K562 (cell line): ENCODE results near the gene CLDN25. TPM values are rescaled to one million over a fixed set of nuclear protein-coding genes. Genes with fewer than 3 reads are reported as not detected.

ENCODE experiments used
- ATAC-seq: fragments of 200-7000 bp; cut with Tn5 transposase; 3 replicates; pipeline ENCODE4 v1.9.1; 2020; ENCODE audit warnings: moderate library complexity
- BruUV-seq: library from RNA; stranded (reverse); fragments of 400-500 nt; replicated peaks from 2 replicates; lab custom pipeline; 2021; lab: Mats Ljungman, UMichigan
- CTCF ChIA-PET: fragments of 300-600 bp; formaldehyde crosslinking; extraction: SDS; loops from one replicate; lab custom pipeline; 2021; ENCODE audit warnings: low intra/inter-chr PET ratio; lab: Yijun Ruan, JAX
- POLR2A ChIA-PET: fragments of 300-600, 350-650 bp; sonication (Branson Sonifier 250); formaldehyde crosslinking; extraction: SDS; loops from one replicate; lab custom pipeline; 2021; ENCODE audit warnings: antibody characterized with exemption, inconsistent platforms; lab: Yijun Ruan, JAX
- DNase-seq, 4 experiments: peaks; one replicate each; pipeline versions ENCODE4 v3.0.0 to v3.0.0-alpha.2; 2011 to 2018; ENCODE audit warnings: low spot score in 3 of 4, mixed read lengths in 3 of 4; ENCODE audit errors: extremely low read depth in 1 of 4
- FAIRE-seq: peaks from 2 replicates; lab custom pipeline; 2011; peaks lifted over from hg19 to GRCh38; lab: Jason Lieb, UNC
- H2AFZ ChIP-seq: 2 replicates; pipeline ENCODE4 v1.6.0; 2011; ENCODE audit warnings: low read depth, low read length, control low read depth, inconsistent platforms
- H3K27ac ChIP-seq: fragments of 200-600 bp; 3 replicates; pipeline ENCODE4 v1.8.0; 2011; ENCODE audit warnings: low read depth, mild to moderate bottlenecking, control low read depth, inconsistent platforms, low read length, moderate library complexity, mixed read lengths; ENCODE audit errors: extremely low read depth
- H3K27me3 ChIP-seq, 2 experiments: fragments of 300-600 bp in 1 of 2; 2 replicates in 1 of 2; 3 replicates in 1 of 2; pipeline versions ENCODE4 v1.6.0 to v1.8.0; 2011; ENCODE audit warnings: inconsistent platforms in 2 of 2, low read length in 2 of 2, mild to moderate bottlenecking in 1 of 2, mixed read lengths in 1 of 2, moderate library complexity in 1 of 2; ENCODE audit not compliant: control insufficient read depth in 2 of 2, insufficient read depth in 2 of 2
- H3K36me3 ChIP-seq: fragments of 300-600 bp; 3 replicates; pipeline ENCODE4 v1.8.0; 2011; ENCODE audit warnings: mild to moderate bottlenecking, low read length, inconsistent platforms; ENCODE audit not compliant: control insufficient read depth, insufficient read depth
- H3K4me1 ChIP-seq, 2 experiments: fragments of 200-600 bp in 1 of 2; replicated peaks in 1 of 2; 2 replicates in 1 of 2; 3 replicates in 1 of 2; pipeline versions ENCODE4 v1.5.1 to v1.8.0; 2011; ENCODE audit warnings: inconsistent platforms in 2 of 2, low read length in 2 of 2, mild to moderate bottlenecking in 1 of 2, mixed read lengths in 1 of 2, moderate library complexity in 1 of 2; ENCODE audit not compliant: control insufficient read depth in 2 of 2, insufficient read depth in 2 of 2
- H3K4me2 ChIP-seq: 2 replicates; pipeline ENCODE4 v1.6.1; 2011; ENCODE audit warnings: low read length, control low read depth, inconsistent platforms, mixed read lengths; ENCODE audit not compliant: insufficient read depth
- H3K4me3 ChIP-seq: fragments of 200-600 bp; sonication (generic), shearing (Covaris generic); 2 replicates; pipeline ENCODE4 v1.5.1; 2016; ENCODE audit warnings: control low read depth, inconsistent platforms
- H3K79me2 ChIP-seq: fragments of 200-600 bp; 3 replicates; pipeline ENCODE4 v1.8.0; 2011; ENCODE audit warnings: low read length, inconsistent platforms; ENCODE audit not compliant: control insufficient read depth, insufficient read depth
- H3K9ac ChIP-seq, 2 experiments: 2 replicates each; pipeline versions ENCODE4 v1.6.0 to v1.6.1; 2011; ENCODE audit warnings: low read depth in 2 of 2, low read length in 2 of 2, control low read depth in 1 of 2, inconsistent platforms in 1 of 2, mild to moderate bottlenecking in 1 of 2, mixed read lengths in 1 of 2; ENCODE audit not compliant: insufficient read depth in 1 of 2
- H3K9me1 ChIP-seq: one replicate; pipeline ENCODE4 v1.6.0; 2011; ENCODE audit warnings: inconsistent platforms, mild to moderate bottlenecking, low read length, moderate library complexity; ENCODE audit not compliant: control insufficient read depth, insufficient read depth
- H3K9me3 ChIP-seq: replicated peaks from 2 replicates; pipeline ENCODE4 v1.5.1; 2011; ENCODE audit warnings: low read depth, low read length, inconsistent platforms; ENCODE audit not compliant: control insufficient read depth, insufficient read depth
- H4K20me1 ChIP-seq: replicated peaks from 2 replicates; pipeline ENCODE4 v1.6.1; 2011; ENCODE audit warnings: low read length, inconsistent platforms, mixed read lengths; ENCODE audit not compliant: control insufficient read depth, insufficient read depth
- EGR1 ChIP-seq: fragments of 450-650 bp; conservative IDR thresholded peaks from 2 replicates; pipeline ENCODE4 v1.6.1; 2017; ENCODE audit warnings: mild to moderate bottlenecking
- FOXP1 ChIP-seq: sonication (generic); formaldehyde crosslinking; IDR thresholded peaks from 2 replicates; pipeline ENCODE4 v1.8.0; 2022; ENCODE audit warnings: mild to moderate bottlenecking, missing genetic modification reagents
- GTF3C2 ChIP-seq: IDR thresholded peaks from 3 replicates; pipeline ENCODE4 v1.6.1; 2011; ENCODE audit warnings: borderline replicate concordance, mild to moderate bottlenecking, moderate library complexity; ENCODE audit not compliant: insufficient read length; ENCODE audit errors: extremely low read depth
- HDAC6 ChIP-seq: IDR thresholded peaks from 2 replicates; pipeline ENCODE4 v1.6.1; 2012; ENCODE audit warnings: low read depth, mild to moderate bottlenecking, control low read depth, inconsistent platforms, low read length, moderate library complexity
- KHSRP ChIP-seq: fragments of 450-650 bp; IDR thresholded peaks from 2 replicates; pipeline ENCODE4 v1.6.1; 2017
- MECOM ChIP-seq: fragments of 250-450 bp; sonication (Bioruptor Pico); IDR thresholded peaks from 2 replicates; pipeline ENCODE4 v1.8.0; 2022; ENCODE audit warnings: inconsistent platforms
- PHB ChIP-seq: fragments of 250-450 bp; sonication (Bioruptor Pico); IDR thresholded peaks from 2 replicates; pipeline ENCODE4 v1.5.0; 2021
- PPARD ChIP-seq: fragments of 250-450 bp; sonication (Bioruptor Pico); IDR thresholded peaks from 2 replicates; pipeline ENCODE4 v1.8.0; 2022; ENCODE audit warnings: inconsistent platforms, mild to moderate bottlenecking, moderate library complexity
- PYGO2 ChIP-seq: fragments of 450-650 bp; IDR thresholded peaks from 2 replicates; pipeline ENCODE4 v1.6.1; 2016; ENCODE audit warnings: mild to moderate bottlenecking, missing genetic modification characterization, moderate library complexity, missing compliant biosample characterization
- SRF ChIP-seq, 2 experiments: fragments of 250-450, 450-650 bp in 1 of 2; sonication (Bioruptor Pico) in 1 of 2; sonication (generic) in 1 of 2; formaldehyde crosslinking; IDR thresholded peaks; 2 replicates each; pipeline versions ENCODE4 v1.5.0 to v1.5.1; 2020 to 2022; ENCODE audit warnings: mild to moderate bottlenecking in 1 of 2, missing genetic modification reagents in 1 of 2
- TAF7 ChIP-seq: fragments of 450-650 bp; IDR thresholded peaks from 2 replicates; pipeline ENCODE4 v1.6.1; 2016; ENCODE audit warnings: missing genetic modification characterization, missing compliant biosample characterization
- TCF3 ChIP-seq: sonication (generic); formaldehyde crosslinking; IDR thresholded peaks from 2 replicates; pipeline ENCODE4 v1.4.0; 2020; ENCODE audit warnings: mild to moderate bottlenecking, missing genetic modification reagents
- ZNF780A ChIP-seq: fragments of 250-450 bp; sonication (Bioruptor Pico); IDR thresholded peaks from 2 replicates; pipeline ENCODE4 v1.5.0; 2021; ENCODE audit warnings: mild to moderate bottlenecking
- WGBS: fragments of 100-300 bp; shearing (Covaris generic); methylation state at CpG from one replicate; pipeline ENCODE4 v1.1.6; 2016; ENCODE audit warnings: low coverage, mixed read lengths; ENCODE audit not compliant: insufficient coverage; ENCODE audit errors: missing lambda C conversion rate; 5-methylcytosine and 5-hydroxymethylcytosine counted together
- in situ Hi-C: fragments of 300-500 bp; cut with MboI; formaldehyde crosslinking; loops from 4 replicates; pipeline ENCODE4 v1.15.0; 2018; ENCODE audit warnings: inconsistent platforms, mixed read lengths
- intact Hi-C: fragments of 100-400 bp; cut with micrococcal nuclease; formaldehyde crosslinking; loops from 2 replicates; pipeline ENCODE4 v1.14.2; 2022
- polyA plus RNA-seq, 8 experiments: library from polyadenylated mRNA; depleted of rRNA in 4 of 8; stranded (reverse) in 5 of 8; unstranded in 3 of 8; fragments of >200 nt; fragmentation: Nextera tagmentation in 2 of 8; fragmentation: Illumina TruSeq in 1 of 8; extraction: Ambion mirVana in 2 of 8; extraction: Trizol in 1 of 8; gene quantifications; 2 replicates each; pipeline versions ENCODE4 v1.2.1 to v1.2.3, GENCODE V29; 2011 to 2014; ENCODE audit warnings: inconsistent platforms in 1 of 8, missing spikeins in 1 of 8
- total RNA-seq, 7 experiments: library from RNA; depleted of rRNA in 6 of 7; stranded (reverse); fragments of >200 nt in 6 of 7; fragmentation: Illumina TruSeq in 2 of 7; extraction: Trizol in 2 of 7; gene quantifications; 2 replicates each; pipeline versions ENCODE4 v1.2.1 to v1.2.3, GENCODE V29; 2011 to 2021; ENCODE audit warnings: low replicate concordance in 1 of 7

CLDN25 gene
- total and polyA plus RNA-seq, 9 of the 15 experiments (the other 6 are each of a cell fraction or from before 2014, with no cell fraction given), result not detected

DNA sequence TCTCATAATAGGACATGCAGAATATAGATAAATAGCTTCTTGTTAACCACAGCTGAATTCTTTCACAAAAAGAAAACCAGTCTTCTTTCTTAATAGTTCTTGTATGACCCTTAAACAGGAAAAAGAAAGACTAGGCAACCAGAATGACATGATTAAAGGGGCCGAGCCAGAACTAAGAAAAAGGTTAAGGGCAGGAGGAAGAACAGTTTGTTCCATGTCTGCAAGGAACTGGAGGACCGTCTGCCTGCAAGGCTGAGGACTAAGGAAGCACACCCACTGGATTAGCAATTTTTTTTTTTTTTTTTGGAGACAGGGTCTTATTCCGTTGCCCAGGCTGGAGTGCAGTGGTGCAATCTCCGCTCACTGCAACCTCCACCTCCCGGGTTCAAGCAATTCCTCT is 47.5 kb upstream of the CLDN25 start:
- H3K9me3 ChIP-seq, result no peaks in the 10 kb centered on the region
- ChIA-PET POLR2A (interaction anchor here (0.6 kb wide), 1 partner anchor 12 kb away, joined by 4 read pairs; no protein-coding TSS in a partner anchor), CTCF (no interaction called here)
- DNase-seq (no peak), ATAC-seq (no peak), FAIRE-seq (no peak)
- no peak overlapping the region for H3K4me2 ChIP-seq
- WGBS, result 77% methylated on average over 4 of the region's 5 CpGs
- no peak overlapping the region for H2AFZ ChIP-seq
- H3K4me3 ChIP-seq, result no peak overlapping the region
- no peak overlapping the region for H3K9ac ChIP-seq
- H3K9me1 ChIP-seq, result no peaks in the 10 kb centered on the region
- H4K20me1 ChIP-seq, result no peaks in the 10 kb centered on the region
- peaks cover 37% of the 10 kb centered on the region for H3K36me3 ChIP-seq
- H3K4me1 ChIP-seq, result peaks cover 7 to 12% of the 10 kb centered on the region in 2 experiments; a peak in 4 of 5 replicates
- TF ChIP-seq ZNF780A (CRISPR knock-in tag), result no peak
- TF ChIP-seq HDAC6, result no peak
- TF ChIP-seq PYGO2 (tag), result no peak
- no peak for TF ChIP-seq PHB (CRISPR knock-in tag)
- no peak for TF ChIP-seq TAF7 (tag)
- H3K27ac ChIP-seq, result no peak overlapping the region
- intact Hi-C loops, result loop anchor here (5.0 kb wide), 1 partner anchor 200 kb away; no protein-coding TSS in a partner anchor
- H3K79me2 ChIP-seq, result no peaks in the 10 kb centered on the region
- H3K27me3 ChIP-seq, result no peaks in the 10 kb centered on the region
- no TSS peak for BruUV-seq
- in situ Hi-C loops, result loop anchor here (5.0 kb wide), 1 partner anchor 425 kb away; no protein-coding TSS in a partner anchor

GRCh38 chr11:113736323-113736722 is 43.3 kb upstream of the CLDN25 start:
- no peaks in the 10 kb centered on the region for H4K20me1 ChIP-seq
- H2AFZ ChIP-seq, result no peak overlapping the region
- intact Hi-C loops, result no loop called here
- WGBS, result 79% methylated on average over 1 of the region's 1 CpG
- POLR2A ChIA-PET, result no interaction called here
- no peak overlapping the region for H3K4me2 ChIP-seq
- peaks cover 74% of the 10 kb centered on the region for H3K36me3 ChIP-seq
- no peak overlapping the region for H3K27ac ChIP-seq
- no peaks in the 10 kb centered on the region for H3K79me2 ChIP-seq
- no peaks in the 10 kb centered on the region for H3K27me3 ChIP-seq
- H3K9me1 ChIP-seq, result no peaks in the 10 kb centered on the region
- no peaks in the 10 kb centered on the region for H3K4me1 ChIP-seq
- ATAC-seq (no peak), DNase-seq (no peak), FAIRE-seq (no peak)
- no peaks in the 10 kb centered on the region for H3K9me3 ChIP-seq
- CTCF ChIA-PET, result no interaction called here
- no peak overlapping the region for H3K4me3 ChIP-seq
- no TSS peak for BruUV-seq
- no peak overlapping the region for H3K9ac ChIP-seq
- in situ Hi-C loops, result no loop called here
- TF ChIP-seq FOXP1 (CRISPR knock-in tag), result no peak
- TF ChIP-seq TCF3 (CRISPR knock-in tag), result no peak
- TF ChIP-seq GTF3C2, result no peak
- TF ChIP-seq KHSRP, result no peak
- TF ChIP-seq SRF (CRISPR knock-in tag; IDR thresholded peaks at IDR 0.05), result no peak
- TF ChIP-seq PPARD (CRISPR knock-in tag), result no peak
- TF ChIP-seq EGR1, result no peak
- TF ChIP-seq MECOM (CRISPR knock-in tag), result no peak
